NCI-H1048 (cell line): ENCODE results near the gene AGAP5.
A peak's percentile ranks its signal among the peaks of the same experiment; 100 is the strongest.
"Not testable (repeated sequence)": the region's sequence is repeated elsewhere in the genome, so short reads cannot be mapped to it uniquely, and the experiment has no call there.

Experiments
- DNase-seq: peaks from one replicate; lab custom pipeline; 2025; lab: John Stamatoyannopoulos, UW

AGAP5 gene

GRCh38 chr10:73697675-73698159 lies at the start of gene AGAP5:
Gene AGAP5 (minus strand): TSS chr10:73698109. CDS start chr10:73697755, 354 bp downstream.
- not testable (repeated sequence) for DNase-seq

- DNase-seq = no peak
Observed at GRCh38 chr10:73746721-73747120, 48.8 kb upstream of the AGAP5 start.

- DNase-seq = no peak
Observed at GRCh38 chr10:73744664-73744975, 46.7 kb upstream of the AGAP5 start.

- peak; percentile 93 for DNase-seq
Observed at GRCh38 chr10:73743905-73744663, 46.2 kb upstream of the AGAP5 start, which contains the start of gene SEC24C. Gene SEC24C (plus strand): TSS chr10:73744372. CDS start chr10:73746833, 2,461 bp downstream.

- DNase-seq = no peak
Observed at GRCh38 chr10:73743327-73743904, 45.5 kb upstream of the AGAP5 start.

GRCh38 chr10:73742454-73742734 lies 44.5 kb upstream of the AGAP5 start:
- no peak for DNase-seq

GRCh38 chr10:73740501-73741254 lies 42.8 kb upstream of the AGAP5 start:
- DNase-seq = not testable (repeated sequence)

- no peak for DNase-seq
Observed at GRCh38 chr10:73734796-73735305, 36.9 kb upstream of the AGAP5 start.

- DNase-seq = no peak
Observed at GRCh38 chr10:73734028-73734720, 36.3 kb upstream of the AGAP5 start.

- DNase-seq = no peak
Observed at GRCh38 chr10:73732931-73733623, 35.2 kb upstream of the AGAP5 start.

GRCh38 chr10:73732426-73732825 lies 34.5 kb upstream of the AGAP5 start:
- DNase-seq = no peak

GRCh38 chr10:73731588-73732375 lies 33.9 kb upstream of the AGAP5 start:
- DNase-seq = no peak

- peak; percentile 61 for DNase-seq
Observed at GRCh38 chr10:73730153-73730906, 32.4 kb upstream of the AGAP5 start.

GRCh38 chr10:73729781-73730152 lies 31.9 kb upstream of the AGAP5 start:
- not testable (repeated sequence) for DNase-seq

GRCh38 chr10:73723516-73723915 lies 25.6 kb upstream of the AGAP5 start:
- no peak for DNase-seq

- DNase-seq = not testable (repeated sequence)
Observed at GRCh38 chr10:73720561-73720960, 22.7 kb upstream of the AGAP5 start.

GRCh38 chr10:73717556-73717955 lies 19.6 kb upstream of the AGAP5 start:
- no peak for DNase-seq

GRCh38 chr10:73716251-73716650 lies 18.3 kb upstream of the AGAP5 start:
- no peak for DNase-seq

- DNase-seq = not testable (repeated sequence)
Observed at GRCh38 chr10:73715179-73716156, 17.6 kb upstream of the AGAP5 start.
